HepG2 (cell line): ENCODE data around the gene CMKLR1. TPM values are rescaled to one million over a fixed set of nuclear protein-coding genes. Genes with fewer than 3 reads are reported as not detected.

Experiments
- ATAC-seq: fragments of 200-7000 bp; cut with Tn5 transposase; 3 replicates; pipeline ENCODE4 v1.9.1; 2020; ENCODE audit warnings: mild to moderate bottlenecking, moderate library complexity
- BruUV-seq: library from RNA; stranded (reverse); fragments of 400-500 nt; replicated peaks from 2 replicates; lab custom pipeline; 2021; lab: Mats Ljungman, UMichigan
- CTCF ChIA-PET: fragments of 300-600 bp; formaldehyde crosslinking; extraction: SDS; loops from one replicate; lab custom pipeline; 2021; ENCODE audit warnings: low total read pairs, inconsistent platforms, low intra/inter-chr PET ratio; lab: Yijun Ruan, JAX
- POLR2A ChIA-PET: fragments of 350-600 bp; sonication (Branson Sonifier 250); formaldehyde crosslinking; loops from one replicate; lab custom pipeline; 2020; ENCODE audit warnings: antibody characterized with exemption, inconsistent platforms; lab: Yijun Ruan, JAX
- DNase-seq: peaks from one replicate; pipeline ENCODE4 v3.0.0-alpha.2; 2015; ENCODE audit warnings: low spot score
- FAIRE-seq: peaks from 3 replicates; lab custom pipeline; 2011; peaks lifted over from hg19 to GRCh38; lab: Jason Lieb, UNC
- H2AFZ ChIP-seq: one replicate; pipeline ENCODE4 v1.6.1; 2011; ENCODE audit warnings: low read length, inconsistent platforms
- H3K27ac ChIP-seq: fragments of 300-600 bp; 3 replicates; pipeline ENCODE4 v1.8.0; 2011; ENCODE audit warnings: mixed run types, mild to moderate bottlenecking, mixed read lengths, low read length, inconsistent platforms; ENCODE audit not compliant: insufficient read depth; ENCODE audit errors: extremely low read length
- H3K27me3 ChIP-seq, 2 experiments: fragments of 200-600 bp in 1 of 2; 2 replicates in 1 of 2; 3 replicates in 1 of 2; pipeline versions ENCODE4 v1.6.0 to v1.8.0; 2011; ENCODE audit warnings: low read length in 2 of 2, mild to moderate bottlenecking in 2 of 2, moderate library complexity in 2 of 2, inconsistent platforms in 1 of 2; ENCODE audit not compliant: insufficient read depth in 2 of 2, control insufficient read depth in 1 of 2
- H3K36me3 ChIP-seq, 2 experiments: fragments of 200-600 bp in 1 of 2; replicated peaks in 1 of 2; 2 replicates in 1 of 2; 3 replicates in 1 of 2; pipeline versions ENCODE4 v1.5.1 to v1.8.0; 2011; ENCODE audit warnings: low read length in 2 of 2, inconsistent platforms in 1 of 2; ENCODE audit not compliant: insufficient read depth in 2 of 2, control insufficient read depth in 1 of 2
- H3K4me1 ChIP-seq: 2 replicates; pipeline ENCODE4 v1.5.1; 2012; ENCODE audit warnings: low read length, inconsistent platforms; ENCODE audit not compliant: insufficient read depth
- H3K4me2 ChIP-seq: 2 replicates; pipeline ENCODE4 v1.6.0; 2011; ENCODE audit warnings: low read depth, low read length, inconsistent platforms
- H3K4me3 ChIP-seq, 3 experiments: fragments of 200-600 bp in 1 of 3; sonication (generic), shearing (Covaris generic) in 1 of 3; replicated peaks in 1 of 3; 2 replicates each; pipeline ENCODE4 v1.5.1; 2011 to 2016; ENCODE audit warnings: low read length in 3 of 3, inconsistent platforms in 2 of 3, low read depth in 2 of 3, mild to moderate bottlenecking in 2 of 3, control low read depth in 1 of 3, mixed read lengths in 1 of 3; ENCODE audit not compliant: insufficient read depth in 1 of 3
- H3K79me2 ChIP-seq: one replicate; pipeline ENCODE4 v1.6.1; 2011; ENCODE audit warnings: low read length, inconsistent platforms; ENCODE audit not compliant: insufficient read depth
- H3K9ac ChIP-seq: 2 replicates; pipeline ENCODE4 v1.6.0; 2011; ENCODE audit warnings: mild to moderate bottlenecking, low read depth, low read length, inconsistent platforms; ENCODE audit not compliant: insufficient read depth
- H3K9me3 ChIP-seq: 2 replicates; pipeline ENCODE4 v1.5.1; 2012; ENCODE audit warnings: mild to moderate bottlenecking, low read length
- H4K20me1 ChIP-seq: 2 replicates; pipeline ENCODE4 v1.6.0; 2011; ENCODE audit warnings: inconsistent platforms, mild to moderate bottlenecking, low read length, moderate library complexity; ENCODE audit not compliant: insufficient read depth
- ETV6 ChIP-seq: sonication (generic); formaldehyde crosslinking; conservative IDR thresholded peaks from 2 replicates; pipeline ENCODE4 v1.4.0; 2020; ENCODE audit warnings: missing genetic modification reagents
- ISL2 ChIP-seq: sonication (generic); formaldehyde crosslinking; IDR thresholded peaks from 2 replicates; pipeline ENCODE4 v1.5.0; 2020; ENCODE audit warnings: missing genetic modification reagents
- KDM1A ChIP-seq: IDR thresholded peaks from 2 replicates; pipeline ENCODE4 v1.6.1; 2016; ENCODE audit warnings: missing compliant biosample characterization
- NFIB ChIP-seq: sonication (generic); formaldehyde crosslinking; IDR thresholded peaks from 2 replicates; pipeline ENCODE4 v1.9.0; 2021; ENCODE audit warnings: missing genetic modification reagents, mild to moderate bottlenecking, borderline replicate concordance
- SCMH1 ChIP-seq: sonication (generic); formaldehyde crosslinking; IDR thresholded peaks from 2 replicates; pipeline ENCODE4 v1.9.0; 2021; ENCODE audit warnings: missing genetic modification reagents, mild to moderate bottlenecking, borderline replicate concordance
- SP4 ChIP-seq: sonication (generic); formaldehyde crosslinking; IDR thresholded peaks from 2 replicates; pipeline ENCODE4 v1.8.1; 2023; ENCODE audit warnings: mild to moderate bottlenecking, missing genetic modification reagents
- TBX3 ChIP-seq: fragments of 450-650 bp; IDR thresholded peaks from 2 replicates; pipeline ENCODE4 v1.6.1; 2017; ENCODE audit warnings: antibody characterized with exemption, mild to moderate bottlenecking, inconsistent platforms, borderline replicate concordance
- THYN1 ChIP-seq: sonication (generic); formaldehyde crosslinking; IDR thresholded peaks from 2 replicates; pipeline ENCODE4 v1.8.1; 2023; ENCODE audit warnings: low read depth, mild to moderate bottlenecking, moderate library complexity, missing genetic modification reagents, borderline replicate concordance
- ZBTB3 ChIP-seq: sonication (generic); formaldehyde crosslinking; IDR thresholded peaks from 2 replicates; pipeline ENCODE4 v1.4.0; 2020; ENCODE audit warnings: low read depth, mild to moderate bottlenecking, moderate library complexity, missing genetic modification reagents, borderline replicate concordance
- ZNF17 ChIP-seq: sonication (generic); formaldehyde crosslinking; IDR thresholded peaks from 2 replicates; pipeline ENCODE4 v1.5.0; 2020; ENCODE audit warnings: mild to moderate bottlenecking, missing genetic modification reagents
- ZNF274 ChIP-seq: sonication (generic); formaldehyde crosslinking; IDR thresholded peaks from 2 replicates; pipeline ENCODE4 v1.5.1; 2020; ENCODE audit warnings: mild to moderate bottlenecking, missing genetic modification reagents
- ZNF3 ChIP-seq: IDR thresholded peaks from 2 replicates; pipeline ENCODE4 v1.7.0; 2017; ENCODE audit warnings: inconsistent platforms
- ZNF557 ChIP-seq: sonication (generic); formaldehyde crosslinking; IDR thresholded peaks from 2 replicates; pipeline ENCODE4 v1.4.0; 2020; ENCODE audit warnings: missing genetic modification reagents
- ZNF639 ChIP-seq: conservative IDR thresholded peaks from 2 replicates; pipeline ENCODE4 v1.6.1; 2018; ENCODE audit warnings: missing genetic modification reagents
- WGBS: methylation state at CpG from one replicate; pipeline ENCODE4 v1.1.6; 2017; ENCODE audit warnings: low lambda C conversion rate; 5-methylcytosine and 5-hydroxymethylcytosine counted together
- in situ Hi-C: cut with HindIII; loops from 2 replicates; pipeline ENCODE4 v1.10.0; 2017; ENCODE audit warnings: low pct_unique_long_range_greater_than_20kb; ENCODE audit not compliant: extremely low pct_ligation_motif_present
- intact Hi-C: fragments of 100-400 bp; cut with micrococcal nuclease; formaldehyde crosslinking; loops from one replicate; pipeline ENCODE4 v1.10.0; 2022; ENCODE audit not compliant: unreplicated experiment
- polyA plus RNA-seq, 8 experiments: library from polyadenylated mRNA; depleted of rRNA in 3 of 8; stranded (reverse) in 7 of 8; unstranded in 1 of 8; fragments of >200 nt; fragmentation: Illumina TruSeq in 4 of 8; extraction: Trizol in 4 of 8; gene quantifications; 2 replicates each; pipeline versions ENCODE4 v1.2.1 to v1.2.3, GENCODE V29; 2011 to 2016; ENCODE audit warnings: low read depth in 4 of 8, missing spikeins in 1 of 8, mixed read lengths in 1 of 8; ENCODE audit not compliant: insufficient read depth in 1 of 8
- total RNA-seq, 5 experiments: library from RNA; depleted of rRNA; stranded (reverse); fragments of >200 nt; fragmentation: Illumina TruSeq; extraction: Trizol; gene quantifications; 2 replicates each; pipeline ENCODE4 v1.2.3, GENCODE V29; 2016; ENCODE audit warnings: low read depth in 1 of 5
- TF ChIP-seq, protein P1 (sequence below): sonication (generic); formaldehyde crosslinking; IDR thresholded peaks from 2 replicates; pipeline ENCODE4 v1.5.1; 2020; ENCODE audit warnings: mild to moderate bottlenecking, moderate library complexity, missing genetic modification reagents

The CMKLR1 gene
- total and polyA plus RNA-seq, 2 of the 13 experiments (the other 11 are each of a cell fraction or from before 2014, with no cell fraction given), result not detected

DNA sequence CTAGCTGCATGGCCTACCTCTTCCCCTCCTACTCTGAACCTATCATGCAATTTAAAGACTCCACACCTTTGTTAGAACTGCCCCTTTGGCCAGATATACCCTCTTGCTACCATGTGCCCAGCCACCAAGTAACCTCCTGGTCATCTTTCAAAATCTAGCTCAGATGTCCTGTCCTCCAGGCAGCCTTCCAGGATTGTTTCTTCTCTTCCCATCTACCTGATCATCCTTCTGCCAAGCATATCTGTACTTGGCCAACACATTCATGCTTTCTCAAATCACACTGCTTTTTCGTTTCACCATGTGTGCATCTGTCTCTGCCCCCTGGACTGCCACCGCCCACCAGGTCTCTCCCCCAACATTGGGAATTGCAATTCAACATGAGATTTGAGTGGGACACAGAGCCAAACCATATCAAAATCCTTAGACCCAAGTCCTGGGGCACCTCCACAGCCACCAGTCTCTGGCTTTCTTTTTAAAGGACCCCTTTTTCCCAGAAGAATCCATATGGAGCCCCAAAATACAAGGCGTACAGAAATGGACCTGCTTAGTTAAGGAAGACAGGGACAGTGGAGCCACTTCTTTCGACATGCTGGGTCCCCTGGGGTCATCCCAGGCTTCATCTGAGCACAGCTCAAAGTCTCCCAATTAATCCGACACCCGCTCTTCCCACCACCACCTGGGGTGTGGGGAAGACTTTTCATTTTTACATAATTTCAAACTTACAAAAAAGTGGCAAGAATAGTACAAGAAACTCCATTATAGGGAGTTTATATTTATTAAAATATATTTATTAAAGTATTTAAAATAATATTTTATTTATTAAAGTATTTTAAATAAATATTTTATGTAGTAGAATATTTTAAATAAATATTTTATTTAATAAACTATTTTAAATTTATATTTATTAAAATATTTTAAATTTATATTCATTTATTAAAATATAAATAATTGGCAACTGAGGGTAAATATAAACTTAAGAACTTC is 7.9 kb upstream of the CMKLR1 start:
- intact Hi-C loops, result no loop called here
- CTCF ChIA-PET, result no interaction called here
- no peak for DNase-seq

More for the DNA sequence above, 7.9 kb upstream of the CMKLR1 start:
- H3K27ac ChIP-seq, result no peak overlapping the region
- H3K4me1 ChIP-seq, result no peaks in the 10 kb centered on the region
- POLR2A ChIA-PET, result no interaction called here
- no TSS peak for BruUV-seq
- H3K9me3 ChIP-seq, result no peaks in the 10 kb centered on the region
- FAIRE-seq, result no peak
- H3K4me3 ChIP-seq, result no peak overlapping the region
- no peak for ATAC-seq
- H3K27me3 ChIP-seq, result peaks cover 0 to 4% of the 10 kb centered on the region in 2 experiments; a peak in 1 of 5 replicates
- TF ChIP-seq THYN1 (CRISPR knock-in tag) (no peak), ZNF3 (CRISPR knock-in tag) (no peak), ISL2 (CRISPR knock-in tag) (no peak), TBX3 (no peak), ZNF557 (no peak), ETV6 (no peak), NFIB (CRISPR knock-in tag) (no peak), SP4 (CRISPR knock-in tag) (no peak), SCMH1 (no peak), ZBTB3 (CRISPR knock-in tag) (no peak), ZNF639 (CRISPR knock-in tag) (no peak), ZNF17 (CRISPR knock-in tag) (no peak), ZNF274 (CRISPR knock-in tag) (no peak), KDM1A (CRISPR knock-in tag) (no peak)
- TF ChIP-seq, protein P1, sequence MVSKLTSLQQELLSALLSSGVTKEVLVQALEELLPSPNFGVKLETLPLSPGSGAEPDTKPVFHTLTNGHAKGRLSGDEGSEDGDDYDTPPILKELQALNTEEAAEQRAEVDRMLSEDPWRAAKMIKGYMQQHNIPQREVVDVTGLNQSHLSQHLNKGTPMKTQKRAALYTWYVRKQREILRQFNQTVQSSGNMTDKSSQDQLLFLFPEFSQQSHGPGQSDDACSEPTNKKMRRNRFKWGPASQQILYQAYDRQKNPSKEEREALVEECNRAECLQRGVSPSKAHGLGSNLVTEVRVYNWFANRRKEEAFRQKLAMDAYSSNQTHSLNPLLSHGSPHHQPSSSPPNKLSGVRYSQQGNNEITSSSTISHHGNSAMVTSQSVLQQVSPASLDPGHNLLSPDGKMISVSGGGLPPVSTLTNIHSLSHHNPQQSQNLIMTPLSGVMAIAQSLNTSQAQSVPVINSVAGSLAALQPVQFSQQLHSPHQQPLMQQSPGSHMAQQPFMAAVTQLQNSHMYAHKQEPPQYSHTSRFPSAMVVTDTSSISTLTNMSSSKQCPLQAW (CRISPR knock-in tag), result no peak
- no peaks in the 10 kb centered on the region for H4K20me1 ChIP-seq
- H3K36me3 ChIP-seq, result no peaks in the 10 kb centered on the region
- no peaks in the 10 kb centered on the region for H3K79me2 ChIP-seq
- H2AFZ ChIP-seq, result no peak overlapping the region
- H3K9ac ChIP-seq, result no peak overlapping the region
- no peak overlapping the region for H3K4me2 ChIP-seq
- WGBS, result 38% methylated on average over 6 of the region's 6 CpGs
- in situ Hi-C loops, result no loop called here
